HL-60 (cell line): ENCODE results near the gene FN3K.

Source experiments
- DNase-seq, 2 experiments: peaks; one replicate each; pipeline ENCODE4 v3.0.0-alpha.2; 2010 to 2020; ENCODE audit warnings: low read depth in 1 of 2, low spot score in 1 of 2
- H3K27ac ChIP-seq: fragments of 250-450 bp; sonication (Bioruptor Pico); replicated peaks from 2 replicates; pipeline ENCODE4 v1.5.1; 2020; ENCODE audit warnings: mild to moderate bottlenecking, moderate library complexity
- H3K27me3 ChIP-seq: fragments of 250-450 bp; sonication (Bioruptor Pico); 2 replicates; pipeline ENCODE4 v1.5.1; 2021; ENCODE audit warnings: mild to moderate bottlenecking, moderate library complexity; ENCODE audit not compliant: insufficient read depth, poor library complexity, severe bottlenecking
- H3K4me3 ChIP-seq: replicated peaks from 2 replicates; pipeline ENCODE4 v1.5.1; 2011; ENCODE audit warnings: mild to moderate bottlenecking, control low read depth, low read length; ENCODE audit not compliant: insufficient read depth
- GABPA ChIP-seq: IDR thresholded peaks from 2 replicates; pipeline ENCODE4 v1.6.1; 2012; ENCODE audit warnings: low read depth
- POLR2AphosphoS5 ChIP-seq: IDR thresholded peaks from 2 replicates; pipeline ENCODE4 v1.6.1; 2012; ENCODE audit warnings: low read depth
- SPI1 ChIP-seq: IDR thresholded peaks from 2 replicates; pipeline ENCODE4 v1.6.1; 2012; ENCODE audit warnings: low read depth, mild to moderate bottlenecking, borderline replicate concordance
- TF ChIP-seq, protein P1 (sequence below): IDR thresholded peaks from one replicate; pipeline ENCODE4 v1.5.1; 2011; ENCODE audit warnings: low read length, control low read depth, inconsistent platforms; ENCODE audit not compliant: insufficient read depth
- TF ChIP-seq, protein P2 (sequence below): IDR thresholded peaks from 2 replicates; pipeline ENCODE4 v1.6.1; 2012; ENCODE audit warnings: low read depth; ENCODE audit not compliant: insufficient replicate concordance

Gene FN3K

DNA sequence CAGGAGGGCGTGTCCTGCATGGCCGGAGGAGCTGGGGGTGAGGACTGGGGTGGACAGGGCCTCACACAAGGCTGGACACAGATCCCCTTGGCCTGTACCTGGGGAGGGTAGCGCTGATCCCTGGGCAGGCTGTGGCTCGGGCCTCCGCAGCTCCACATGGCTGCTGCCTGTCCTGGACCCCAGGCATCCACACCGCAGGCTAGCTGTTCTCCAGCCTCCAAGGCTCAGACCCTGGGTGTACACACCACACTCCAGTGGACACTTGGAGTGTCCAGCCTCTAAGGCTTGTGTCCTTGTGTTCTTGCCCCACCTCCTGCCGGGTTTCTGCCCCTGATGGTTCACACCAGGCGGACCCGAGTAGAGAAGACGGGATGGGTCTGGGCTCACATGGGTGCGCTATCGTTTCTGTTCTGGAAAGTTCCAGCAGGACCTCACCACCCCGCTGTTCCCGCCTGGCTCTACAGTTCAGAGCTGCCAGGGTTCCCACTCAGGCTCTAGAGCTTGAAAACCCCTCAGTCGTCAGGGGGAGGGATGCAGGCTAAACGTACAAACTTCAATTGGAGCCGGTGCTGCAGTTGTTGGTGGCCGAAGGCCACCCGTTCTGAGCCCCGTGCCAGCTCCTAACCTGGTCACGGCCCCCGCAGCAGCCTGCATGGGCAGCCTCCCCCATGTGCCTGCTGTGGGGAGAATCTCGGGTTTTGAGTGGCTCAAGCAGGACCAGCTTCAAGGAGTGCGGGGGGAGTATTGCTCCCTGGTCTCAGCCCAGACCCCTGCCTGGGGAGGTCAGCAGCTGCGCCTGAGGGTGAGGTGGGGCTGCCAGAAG, 25.5 kb upstream of the FN3K start:
- H3K4me3 ChIP-seq, result no peak overlapping the region
- H3K27ac ChIP-seq, result no peak overlapping the region
- TF ChIP-seq POLR2AphosphoS5 (no peak), SPI1 (no peak)
- TF ChIP-seq, protein P1, sequence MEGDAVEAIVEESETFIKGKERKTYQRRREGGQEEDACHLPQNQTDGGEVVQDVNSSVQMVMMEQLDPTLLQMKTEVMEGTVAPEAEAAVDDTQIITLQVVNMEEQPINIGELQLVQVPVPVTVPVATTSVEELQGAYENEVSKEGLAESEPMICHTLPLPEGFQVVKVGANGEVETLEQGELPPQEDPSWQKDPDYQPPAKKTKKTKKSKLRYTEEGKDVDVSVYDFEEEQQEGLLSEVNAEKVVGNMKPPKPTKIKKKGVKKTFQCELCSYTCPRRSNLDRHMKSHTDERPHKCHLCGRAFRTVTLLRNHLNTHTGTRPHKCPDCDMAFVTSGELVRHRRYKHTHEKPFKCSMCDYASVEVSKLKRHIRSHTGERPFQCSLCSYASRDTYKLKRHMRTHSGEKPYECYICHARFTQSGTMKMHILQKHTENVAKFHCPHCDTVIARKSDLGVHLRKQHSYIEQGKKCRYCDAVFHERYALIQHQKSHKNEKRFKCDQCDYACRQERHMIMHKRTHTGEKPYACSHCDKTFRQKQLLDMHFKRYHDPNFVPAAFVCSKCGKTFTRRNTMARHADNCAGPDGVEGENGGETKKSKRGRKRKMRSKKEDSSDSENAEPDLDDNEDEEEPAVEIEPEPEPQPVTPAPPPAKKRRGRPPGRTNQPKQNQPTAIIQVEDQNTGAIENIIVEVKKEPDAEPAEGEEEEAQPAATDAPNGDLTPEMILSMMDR, result no peak
- DNase-seq, result no peak
- H3K27me3 ChIP-seq, result no peaks in the 10 kb centered on the region

DNA sequence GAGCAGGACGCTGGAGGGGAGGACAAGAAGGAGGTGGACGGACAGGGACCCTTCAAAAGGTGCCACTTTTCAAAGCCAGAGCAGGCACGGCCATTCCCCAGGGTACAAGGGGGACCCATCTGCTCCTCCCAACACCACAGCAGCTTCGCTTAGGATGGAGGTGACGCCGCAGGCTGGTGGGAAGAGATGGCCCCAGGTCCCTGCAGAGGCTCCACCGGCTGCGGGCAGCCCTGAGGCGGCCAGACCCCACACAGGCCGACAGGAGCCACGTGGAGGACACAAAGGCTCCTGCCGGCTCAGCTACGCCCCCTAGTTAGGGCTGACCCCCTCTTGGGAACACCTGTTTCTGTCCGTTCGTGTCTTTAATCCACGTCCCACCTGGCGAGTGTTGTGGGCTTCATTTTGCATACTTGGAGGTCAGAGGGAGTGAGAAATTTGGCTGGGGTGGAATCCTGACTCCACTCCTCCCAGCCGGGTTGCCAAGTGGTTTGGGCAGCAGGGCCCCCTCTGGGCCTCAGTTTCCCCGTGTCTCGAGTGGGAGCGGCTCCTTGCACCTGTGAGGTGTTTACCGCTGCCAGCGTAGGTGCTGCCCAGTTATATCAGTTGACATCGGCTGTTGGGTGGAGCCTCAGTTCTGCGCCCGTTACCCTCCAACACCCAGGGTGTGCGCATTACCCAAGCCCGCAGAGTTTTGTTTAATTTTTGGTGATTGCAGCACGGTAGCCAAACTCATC, 24.7 kb upstream of the FN3K start:
- no peak for DNase-seq
- no peak for TF ChIP-seq SPI1
- no peak for TF ChIP-seq GABPA
- TF ChIP-seq, protein P1, result no peak
- no peak for TF ChIP-seq POLR2AphosphoS5
- TF ChIP-seq, protein P2, sequence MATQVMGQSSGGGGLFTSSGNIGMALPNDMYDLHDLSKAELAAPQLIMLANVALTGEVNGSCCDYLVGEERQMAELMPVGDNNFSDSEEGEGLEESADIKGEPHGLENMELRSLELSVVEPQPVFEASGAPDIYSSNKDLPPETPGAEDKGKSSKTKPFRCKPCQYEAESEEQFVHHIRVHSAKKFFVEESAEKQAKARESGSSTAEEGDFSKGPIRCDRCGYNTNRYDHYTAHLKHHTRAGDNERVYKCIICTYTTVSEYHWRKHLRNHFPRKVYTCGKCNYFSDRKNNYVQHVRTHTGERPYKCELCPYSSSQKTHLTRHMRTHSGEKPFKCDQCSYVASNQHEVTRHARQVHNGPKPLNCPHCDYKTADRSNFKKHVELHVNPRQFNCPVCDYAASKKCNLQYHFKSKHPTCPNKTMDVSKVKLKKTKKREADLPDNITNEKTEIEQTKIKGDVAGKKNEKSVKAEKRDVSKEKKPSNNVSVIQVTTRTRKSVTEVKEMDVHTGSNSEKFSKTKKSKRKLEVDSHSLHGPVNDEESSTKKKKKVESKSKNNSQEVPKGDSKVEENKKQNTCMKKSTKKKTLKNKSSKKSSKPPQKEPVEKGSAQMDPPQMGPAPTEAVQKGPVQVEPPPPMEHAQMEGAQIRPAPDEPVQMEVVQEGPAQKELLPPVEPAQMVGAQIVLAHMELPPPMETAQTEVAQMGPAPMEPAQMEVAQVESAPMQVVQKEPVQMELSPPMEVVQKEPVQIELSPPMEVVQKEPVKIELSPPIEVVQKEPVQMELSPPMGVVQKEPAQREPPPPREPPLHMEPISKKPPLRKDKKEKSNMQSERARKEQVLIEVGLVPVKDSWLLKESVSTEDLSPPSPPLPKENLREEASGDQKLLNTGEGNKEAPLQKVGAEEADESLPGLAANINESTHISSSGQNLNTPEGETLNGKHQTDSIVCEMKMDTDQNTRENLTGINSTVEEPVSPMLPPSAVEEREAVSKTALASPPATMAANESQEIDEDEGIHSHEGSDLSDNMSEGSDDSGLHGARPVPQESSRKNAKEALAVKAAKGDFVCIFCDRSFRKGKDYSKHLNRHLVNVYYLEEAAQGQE, result no peak
- no peak overlapping the region for H3K27ac ChIP-seq

DNA sequence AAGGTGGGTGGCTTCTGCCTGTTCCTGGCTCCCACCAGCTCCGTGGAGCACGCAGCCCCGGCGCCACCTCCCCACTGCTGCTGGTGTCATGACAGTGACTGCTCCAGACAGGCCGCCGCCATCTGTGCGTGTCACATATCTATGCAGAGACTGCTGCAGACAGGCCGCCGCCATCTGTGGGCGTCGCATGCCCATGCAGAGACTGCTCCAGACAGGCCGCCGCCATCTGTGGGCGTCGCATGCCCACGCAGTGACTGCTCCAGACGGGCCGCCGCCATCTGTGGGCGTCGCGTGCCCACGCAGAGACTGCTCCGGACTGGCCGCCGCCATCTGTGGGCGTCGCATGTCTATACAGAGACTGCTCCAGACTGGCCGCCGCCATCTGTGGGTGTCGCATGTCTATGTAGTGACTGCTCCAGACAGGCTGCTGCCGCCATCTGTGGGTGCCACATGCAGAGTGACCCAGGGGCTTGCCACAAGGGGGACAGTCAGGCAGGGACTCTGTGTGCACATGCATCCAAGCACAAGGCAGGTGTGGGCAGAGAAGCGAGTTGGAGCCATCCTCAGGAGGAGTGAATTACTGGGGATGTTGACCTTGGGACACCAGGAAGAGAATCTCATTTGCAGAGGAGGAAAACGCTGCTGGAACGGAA, 22.2 kb upstream of the FN3K start:
- no peak overlapping the region for H3K4me3 ChIP-seq

More for the DNA sequence above, 24.7 kb upstream of the FN3K start:
- H3K4me3 ChIP-seq, result no peak overlapping the region
- H3K27me3 ChIP-seq, result no peaks in the 10 kb centered on the region

More for the DNA sequence above, 22.2 kb upstream of the FN3K start:
- Histone ChIP-seq H3K27ac (no peak overlapping the region), H3K27me3 (no peaks in the 10 kb centered on the region)
- TF ChIP-seq SPI1 (no peak), GABPA (no peak), POLR2AphosphoS5 (no peak)
- TF ChIP-seq, protein P1, result no peak
- TF ChIP-seq, protein P2, result no peak
- no peak for DNase-seq
